Left kidney (tissue), 8 donors: ENCODE data around the gene KRTAP10-11. TPM values are rescaled to one million over a fixed set of nuclear protein-coding genes. Genes with fewer than 3 reads are reported as not detected.
"Not testable (repeated sequence)": the region's sequence is repeated elsewhere in the genome, so short reads cannot be mapped to it uniquely, and the experiment has no call there.

Experiments
- DNase-seq: peaks from one replicate; pipeline ENCODE4 v3.0.0-alpha.2; 2013
- long read RNA-seq, 8 donors: transcript quantifications; one replicate each; lab custom pipeline, GENCODE V29; 2026
- polyA plus RNA-seq: library from polyadenylated mRNA; unstranded; fragments of 120-200 nt; gene quantifications from one replicate; pipeline ENCODE4 v1.2.1, GENCODE V29; 2013; ENCODE audit not compliant: insufficient read length

Gene KRTAP10-11, protein sequence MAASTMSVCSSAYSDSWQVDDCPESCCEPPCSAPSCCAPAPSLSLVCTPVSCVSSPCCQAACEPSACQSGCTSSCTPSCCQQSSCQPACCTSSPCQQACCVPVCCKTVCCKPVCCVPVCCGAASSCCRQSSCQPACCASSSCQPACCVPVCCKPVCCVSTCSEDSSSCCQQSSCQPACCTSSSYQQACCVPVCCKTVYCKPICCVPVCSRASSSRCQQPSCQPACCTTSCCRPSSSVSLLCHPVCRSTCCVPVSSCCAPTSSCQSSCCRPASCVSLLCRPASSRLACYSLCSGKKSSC
- polyA plus RNA-seq = not detected
- long read RNA-seq, donor 1 = 0 reads
- long read RNA-seq, donor 2 = 0 reads
- long read RNA-seq, donor 3 = 0 reads
- long read RNA-seq, donor 4 = 0 reads
- long read RNA-seq, donor 5 = 0 reads
- long read RNA-seq, donor 6 = 0 reads
- long read RNA-seq, donor 7, partial matches to known transcripts = 0 of 1 reads
- long read RNA-seq, donor 7, other reads (novel, unspliced or antisense) = 0 of 1 reads
- long read RNA-seq, donor 8 = 0 reads

DNA sequence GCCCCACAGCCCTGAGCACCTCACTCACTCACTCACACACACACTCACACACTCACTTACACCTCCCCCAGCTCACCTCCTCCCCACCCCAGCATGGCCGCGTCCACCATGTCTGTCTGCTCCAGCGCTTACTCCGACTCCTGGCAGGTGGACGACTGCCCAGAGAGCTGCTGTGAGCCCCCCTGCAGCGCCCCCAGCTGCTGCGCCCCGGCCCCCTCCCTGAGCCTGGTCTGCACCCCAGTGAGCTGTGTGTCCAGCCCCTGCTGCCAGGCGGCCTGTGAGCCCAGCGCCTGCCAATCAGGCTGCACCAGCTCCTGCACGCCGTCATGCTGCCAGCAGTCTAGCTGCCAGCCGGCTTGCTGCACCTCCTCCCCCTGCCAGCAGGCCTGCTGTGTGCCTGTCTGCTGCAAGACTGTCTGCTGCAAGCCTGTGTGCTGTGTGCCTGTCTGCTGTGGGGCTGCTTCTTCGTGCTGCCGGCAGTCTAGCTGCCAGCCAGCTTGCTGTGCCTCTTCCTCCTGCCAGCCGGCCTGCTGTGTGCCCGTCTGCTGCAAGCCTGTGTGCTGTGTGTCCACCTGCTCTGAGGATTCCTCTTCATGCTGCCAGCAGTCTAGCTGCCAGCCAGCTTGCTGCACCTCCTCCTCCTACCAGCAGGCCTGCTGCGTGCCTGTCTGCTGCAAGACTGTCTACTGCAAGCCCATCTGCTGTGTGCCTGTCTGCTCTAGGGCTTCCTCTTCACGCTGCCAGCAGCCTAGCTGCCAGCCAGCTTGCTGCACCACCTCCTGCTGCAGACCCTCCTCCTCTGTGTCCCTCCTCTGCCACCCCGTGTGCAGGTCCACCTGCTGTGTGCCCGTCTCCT lies at the start of gene KRTAP10-11:
Gene KRTAP10-11 (plus strand): TSS at position 49 of the 856 bp plus-strand sequence. CDS start 45 bp downstream, at position 94.
- not testable (repeated sequence) for DNase-seq

DNA sequence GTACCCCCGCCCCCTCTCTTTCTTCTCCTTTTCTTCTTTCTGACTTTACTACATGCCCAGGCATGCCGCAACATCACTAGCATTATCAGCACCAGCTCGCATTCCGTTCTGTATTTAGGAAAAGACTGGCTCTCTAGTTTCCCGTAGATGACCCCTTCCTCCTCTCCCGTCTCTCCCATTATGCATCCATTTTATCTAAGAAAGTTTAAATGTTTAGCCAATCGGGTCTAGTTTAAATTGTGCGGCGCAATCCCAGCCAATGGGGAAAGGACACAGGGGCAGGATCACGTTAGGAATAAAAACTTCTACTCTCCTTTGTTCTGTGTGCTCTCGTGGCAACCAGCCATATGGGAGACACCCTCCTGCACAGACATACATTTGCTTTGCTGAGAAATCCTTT lies 48.2 kb upstream of the KRTAP10-11 start:
- DNase-seq = no peak

DNA sequence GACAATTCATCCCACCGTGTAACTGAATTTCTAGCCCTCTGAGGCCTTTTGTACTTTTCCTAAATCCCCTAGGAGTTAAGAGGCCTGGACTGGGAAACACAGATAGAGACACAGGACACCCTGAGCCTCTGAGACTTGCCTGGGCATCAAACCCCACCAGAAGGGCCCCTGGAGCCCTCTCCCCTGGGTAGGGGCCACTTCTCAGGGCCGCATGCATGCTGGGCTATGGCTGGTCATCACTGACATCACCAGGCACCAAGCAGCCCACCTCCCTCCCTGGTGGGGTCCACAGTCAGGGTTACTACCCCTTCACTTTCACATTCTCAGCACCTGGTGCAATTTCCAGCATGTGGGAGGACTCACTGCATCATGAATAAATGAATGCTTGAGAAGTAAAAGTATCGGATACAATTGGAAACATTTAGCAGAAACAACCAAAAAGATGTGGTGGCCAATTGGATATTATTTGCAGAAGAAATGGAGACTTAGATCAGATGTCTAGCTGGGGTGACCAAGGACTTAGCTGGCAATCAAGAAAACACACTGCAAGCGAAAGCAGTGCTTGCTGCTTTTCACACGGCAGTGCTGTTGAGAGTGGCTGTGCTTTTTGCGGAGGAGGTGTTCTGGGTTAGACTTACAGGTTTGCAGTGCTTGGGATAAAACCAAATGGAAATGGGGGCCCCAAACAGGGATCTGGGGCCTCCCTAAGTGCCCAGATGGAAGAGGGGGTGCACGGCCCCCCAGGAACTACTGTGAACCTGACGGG lies 46.8 kb upstream of the KRTAP10-11 start:
- DNase-seq = no peak

DNA sequence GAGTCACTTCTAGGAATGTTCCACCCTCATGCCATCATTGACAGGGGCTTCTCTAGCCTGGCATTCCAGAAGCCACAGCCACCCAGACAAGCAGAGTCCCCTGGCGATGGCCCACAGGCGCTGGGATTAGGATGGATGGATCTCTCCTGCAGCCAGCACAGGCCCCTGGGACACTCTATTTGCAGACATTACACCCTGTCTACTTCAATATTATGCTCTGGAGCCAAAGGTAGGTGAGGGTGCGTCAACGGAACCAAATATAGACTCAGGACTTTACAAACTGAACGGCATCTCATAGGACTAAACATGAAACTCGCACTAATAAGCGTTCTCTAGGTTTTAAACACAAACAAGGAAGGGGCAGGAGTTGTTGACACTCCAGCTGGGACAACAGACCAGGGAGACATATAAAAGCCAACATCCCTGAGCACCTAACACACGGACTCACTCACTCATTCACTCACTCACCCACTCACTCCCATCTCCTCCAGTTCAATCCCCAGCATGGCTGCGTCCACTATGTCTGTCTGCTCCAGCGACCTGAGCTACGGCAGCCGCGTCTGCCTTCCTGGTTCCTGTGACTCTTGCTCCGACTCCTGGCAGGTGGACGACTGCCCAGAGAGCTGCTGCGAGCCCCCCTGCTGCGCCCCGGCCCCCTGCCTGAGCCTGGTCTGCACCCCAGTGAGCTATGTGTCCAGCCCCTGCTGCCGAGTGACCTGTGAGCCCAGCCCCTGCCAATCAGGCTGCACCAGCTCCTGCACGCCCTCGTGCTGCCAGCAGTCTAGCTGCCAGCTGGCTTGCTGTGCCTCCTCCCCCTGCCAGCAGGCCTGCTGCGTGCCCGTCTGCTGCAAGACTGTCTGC lies 45.9 kb upstream of the KRTAP10-11 start, which contains the start of gene KRTAP10-7:
Gene KRTAP10-7 (plus strand): TSS at position 480 of the 861 bp plus-strand sequence. CDS start 25 bp downstream, at position 505.
- DNase-seq = not testable (repeated sequence)

DNA sequence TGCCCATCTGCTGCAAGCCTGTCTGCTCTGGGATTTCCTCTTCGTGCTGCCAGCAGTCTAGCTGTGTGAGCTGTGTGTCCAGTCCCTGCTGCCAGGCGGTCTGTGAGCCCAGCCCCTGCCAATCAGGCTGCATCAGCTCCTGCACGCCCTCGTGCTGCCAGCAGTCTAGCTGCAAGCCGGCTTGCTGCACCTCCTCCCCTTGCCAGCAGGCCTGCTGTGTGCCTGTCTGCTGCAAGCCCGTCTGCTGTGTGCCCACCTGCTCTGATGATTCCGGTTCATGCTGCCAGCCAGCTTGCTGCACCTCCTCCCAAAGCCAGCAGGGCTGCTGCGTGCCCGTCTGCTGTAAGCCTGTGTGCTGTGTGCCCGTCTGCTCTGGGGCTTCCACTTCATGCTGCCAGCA lies 45.1 kb upstream of the KRTAP10-11 start:
- DNase-seq = not testable (repeated sequence)

DNA sequence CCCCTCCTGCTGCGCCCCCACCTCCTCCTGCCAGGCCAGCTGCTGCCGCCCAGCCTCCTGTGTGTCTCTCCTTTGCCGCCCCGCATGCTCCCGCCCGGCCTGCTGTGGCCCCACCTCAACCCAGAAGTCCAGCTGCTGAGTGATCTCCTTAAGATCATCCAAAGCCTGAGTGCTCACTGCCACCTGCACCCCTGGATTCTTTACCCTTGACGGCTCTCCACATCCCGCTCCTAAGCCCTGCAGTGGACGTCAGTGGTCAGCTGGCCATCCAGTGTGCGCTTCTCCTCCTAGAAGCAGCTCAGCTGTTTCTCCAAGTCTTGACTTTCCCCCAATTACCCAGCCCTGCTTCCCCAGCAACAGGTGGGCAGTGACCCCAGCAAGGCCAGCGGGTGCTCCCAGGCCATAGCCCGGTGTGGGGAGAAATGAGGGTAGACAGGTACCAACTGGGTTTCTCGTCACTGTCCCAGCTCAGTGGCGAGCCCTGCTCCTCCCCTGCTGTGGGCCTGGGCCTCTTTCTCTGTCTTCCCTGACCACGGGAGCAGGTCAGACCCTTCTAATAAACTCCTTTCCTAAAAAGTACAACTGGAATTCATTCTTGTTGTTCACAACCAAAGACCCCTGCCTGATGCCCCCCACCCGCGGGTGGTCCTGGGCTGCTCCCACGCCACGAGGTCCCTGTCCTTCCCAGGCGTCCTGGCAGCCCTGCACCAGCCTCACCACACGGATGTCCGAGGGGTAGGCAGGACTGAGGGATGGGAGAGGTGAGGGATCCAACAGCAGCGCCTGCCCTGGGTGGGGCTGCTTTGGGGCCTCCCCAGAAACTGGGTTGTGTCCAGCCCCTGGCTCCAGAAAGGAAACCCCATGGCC lies 44.4 kb upstream of the KRTAP10-11 start:
- DNase-seq = no peak

DNA sequence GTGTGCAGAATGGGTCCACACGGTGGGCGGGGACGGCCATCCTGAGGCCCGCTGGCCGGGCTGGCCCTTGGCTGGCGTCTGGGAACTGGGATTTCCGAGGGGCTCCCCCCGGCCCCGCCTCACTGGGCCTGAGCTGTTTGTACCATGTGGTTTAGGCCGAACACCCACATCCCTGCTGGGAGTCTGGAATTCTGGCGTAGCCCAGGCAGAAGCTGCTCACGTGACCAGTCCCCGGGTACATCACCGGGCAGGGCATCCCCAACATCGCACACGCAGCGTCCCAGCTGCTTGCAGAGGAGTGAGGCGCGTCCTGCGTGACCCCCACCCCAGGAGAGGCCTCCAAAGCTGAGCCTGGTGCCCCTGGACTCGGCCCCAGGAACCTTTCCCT lies 43.8 kb upstream of the KRTAP10-11 start:
- DNase-seq = no peak

DNA sequence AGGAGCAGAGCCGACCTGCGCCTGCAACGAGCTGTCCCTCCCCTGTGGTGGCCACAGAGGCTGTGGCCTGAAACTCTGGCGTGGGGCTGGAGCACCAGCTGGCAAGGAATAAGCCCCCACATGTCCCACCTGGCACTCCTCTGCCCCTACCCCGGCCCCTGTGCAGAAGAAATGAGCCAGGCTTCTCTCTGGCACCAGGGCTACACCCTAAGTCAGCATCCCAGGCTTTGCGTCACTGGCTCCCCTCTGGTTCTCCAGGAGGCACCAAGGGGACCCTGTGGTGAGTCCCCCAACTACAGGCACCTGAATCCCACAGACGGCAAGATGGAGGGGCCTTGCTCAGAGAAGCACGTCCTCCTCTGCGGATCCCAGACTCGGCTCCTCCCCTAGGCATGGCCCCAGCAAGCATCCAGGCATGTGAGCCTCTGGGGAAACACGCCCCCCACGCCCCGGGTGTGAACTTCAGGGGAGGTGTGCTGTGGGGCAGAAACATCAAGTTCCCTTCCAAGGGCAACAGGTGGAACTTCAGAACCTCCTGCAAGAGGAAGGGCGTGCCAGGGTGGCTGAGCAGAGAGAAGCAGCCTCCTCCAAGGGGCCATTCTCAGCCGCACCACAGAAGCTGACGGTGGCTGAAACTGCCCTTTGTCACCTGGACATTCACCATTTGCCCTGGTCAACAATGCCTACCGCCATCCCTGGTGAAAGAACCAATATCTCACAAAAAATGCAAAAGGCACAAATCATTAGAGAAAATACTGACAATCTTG lies 42.9 kb upstream of the KRTAP10-11 start:
- no peak for DNase-seq

DNA sequence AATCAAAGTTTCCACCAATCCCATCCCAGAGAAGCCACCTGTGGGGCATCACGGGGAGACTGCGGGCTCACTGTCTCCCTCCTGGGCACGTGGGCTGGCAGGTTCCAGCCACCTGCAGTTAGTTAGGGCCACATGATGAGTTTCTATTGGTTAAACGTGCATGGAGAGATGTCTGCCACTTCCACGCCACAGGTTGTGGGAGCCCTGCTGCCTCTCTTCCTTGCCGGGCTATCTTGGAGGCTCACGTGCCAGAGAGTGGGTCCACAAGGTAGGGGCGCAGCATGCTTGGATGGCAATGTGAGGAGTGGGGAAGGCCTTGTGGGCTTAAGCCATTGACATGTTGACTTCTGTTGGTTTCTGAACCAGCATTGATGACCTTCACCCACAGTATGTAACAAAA lies 42.3 kb upstream of the KRTAP10-11 start:
- no peak for DNase-seq

DNA sequence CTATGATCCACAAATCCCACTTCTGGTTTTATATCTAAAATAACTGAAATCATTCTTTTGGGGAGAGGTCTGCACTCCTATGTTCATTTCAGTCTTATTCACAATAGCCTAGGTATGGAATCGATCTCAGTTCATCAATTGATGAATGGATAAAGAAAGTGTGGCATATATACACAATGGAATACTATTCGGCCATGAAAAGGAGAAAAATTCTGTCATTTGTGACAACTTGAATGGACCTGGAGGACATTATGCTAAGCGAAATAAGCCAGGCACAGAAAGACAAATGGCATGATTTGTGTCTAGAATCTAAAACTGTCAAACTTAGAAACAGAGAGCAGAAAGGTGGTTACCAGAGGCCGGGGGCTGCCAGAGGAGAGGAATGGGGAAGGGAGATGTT lies 39.7 kb upstream of the KRTAP10-11 start:
- DNase-seq = no peak

DNA sequence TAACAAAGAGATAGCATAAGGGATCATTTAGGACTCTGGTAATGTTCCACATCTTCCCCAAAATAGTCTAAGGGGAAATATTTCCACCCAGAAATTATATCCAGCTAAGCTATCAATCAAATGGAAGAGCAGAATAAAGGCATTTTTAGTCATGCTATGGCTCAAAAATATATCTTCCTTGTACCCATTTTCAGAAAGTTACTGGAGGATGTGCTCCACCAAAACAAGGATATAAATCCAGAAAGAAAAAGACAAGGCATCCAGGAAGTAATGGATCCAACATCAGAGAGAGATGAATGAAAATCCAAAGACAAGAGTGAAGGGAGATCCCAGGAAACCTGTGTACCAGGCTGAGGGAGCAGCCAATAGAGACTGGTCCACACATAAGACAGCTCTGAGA lies 37.0 kb upstream of the KRTAP10-11 start:
- DNase-seq = no peak

DNA sequence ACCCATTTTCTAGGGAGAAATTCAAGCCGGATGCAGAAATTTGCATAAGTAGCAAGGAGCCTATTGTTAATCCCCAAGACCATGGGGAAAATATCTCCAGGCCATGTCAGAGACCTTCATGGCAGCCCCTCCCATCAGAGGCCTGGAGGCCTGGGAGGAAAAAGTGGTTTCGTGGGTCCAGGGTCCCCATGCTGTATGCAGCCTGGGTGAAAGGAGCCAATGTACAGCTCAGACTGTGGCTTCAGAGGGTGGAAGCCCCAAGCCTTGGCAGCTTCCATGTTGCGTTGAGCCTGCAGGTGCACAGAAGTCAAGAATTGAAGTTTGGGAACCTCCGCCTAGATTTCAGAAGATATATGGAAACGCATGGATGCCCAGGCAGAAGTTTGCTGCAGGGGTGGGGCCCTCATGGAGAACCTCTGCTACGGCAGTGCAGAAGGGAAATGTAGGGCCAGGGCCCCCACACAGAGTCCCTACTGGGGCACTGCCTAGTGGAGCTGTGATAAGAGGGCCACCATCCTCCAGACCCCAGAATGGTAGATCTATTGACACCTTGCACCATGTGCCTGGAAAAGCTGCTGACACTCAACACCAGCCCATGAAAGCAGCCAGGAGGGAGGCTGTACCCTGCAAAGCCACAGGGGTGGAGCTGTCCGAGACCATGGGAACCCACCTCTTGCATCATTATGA lies 35.9 kb upstream of the KRTAP10-11 start:
- DNase-seq = not testable (repeated sequence)

DNA sequence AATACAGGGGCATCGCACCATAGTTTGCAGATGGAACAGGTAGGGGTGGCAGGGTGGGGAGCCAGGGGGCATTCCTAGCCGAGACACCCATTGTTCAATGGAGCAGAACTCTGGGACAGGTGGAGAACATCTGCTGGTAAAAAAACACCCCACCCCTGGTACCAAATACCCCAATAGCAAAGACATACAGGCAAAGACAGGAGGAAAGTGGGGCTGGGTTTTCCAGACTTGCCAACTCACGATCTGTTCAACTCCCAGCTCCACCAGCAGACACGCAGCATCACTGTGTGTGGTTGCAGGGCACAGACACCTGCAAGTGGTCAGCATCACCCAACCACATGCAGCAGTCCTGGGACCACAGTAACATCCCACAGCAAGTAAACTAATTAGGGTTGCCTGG lies 34.7 kb upstream of the KRTAP10-11 start:
- no peak for DNase-seq

DNA sequence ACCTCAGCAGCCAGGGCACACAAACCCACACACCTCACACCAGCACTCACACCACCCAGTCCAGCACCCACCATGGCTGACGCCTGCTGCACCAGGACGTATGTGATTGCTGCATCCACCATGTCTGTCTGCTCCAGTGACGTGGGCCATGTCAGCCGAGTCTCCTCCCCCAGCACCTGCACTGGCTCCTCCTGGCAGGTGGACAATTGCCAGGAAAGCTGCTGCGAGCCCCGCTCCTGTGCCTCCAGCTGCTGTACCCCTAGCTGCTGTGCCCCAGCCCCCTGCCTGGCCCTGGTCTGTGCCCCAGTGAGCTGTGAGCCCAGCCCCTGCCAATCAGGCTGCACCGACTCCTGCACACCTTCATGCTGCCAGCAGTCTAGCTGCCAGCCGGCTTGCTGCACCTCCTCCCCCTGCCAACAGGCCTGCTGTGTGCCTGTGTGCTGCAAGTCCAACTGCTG lies 34.2 kb upstream of the KRTAP10-11 start, which contains the start of gene KRTAP10-8:
Gene KRTAP10-8 (plus strand): TSS at position 51 of the 458 bp plus-strand sequence. CDS start 22 bp downstream, at position 73.
- DNase-seq = no peak

DNA sequence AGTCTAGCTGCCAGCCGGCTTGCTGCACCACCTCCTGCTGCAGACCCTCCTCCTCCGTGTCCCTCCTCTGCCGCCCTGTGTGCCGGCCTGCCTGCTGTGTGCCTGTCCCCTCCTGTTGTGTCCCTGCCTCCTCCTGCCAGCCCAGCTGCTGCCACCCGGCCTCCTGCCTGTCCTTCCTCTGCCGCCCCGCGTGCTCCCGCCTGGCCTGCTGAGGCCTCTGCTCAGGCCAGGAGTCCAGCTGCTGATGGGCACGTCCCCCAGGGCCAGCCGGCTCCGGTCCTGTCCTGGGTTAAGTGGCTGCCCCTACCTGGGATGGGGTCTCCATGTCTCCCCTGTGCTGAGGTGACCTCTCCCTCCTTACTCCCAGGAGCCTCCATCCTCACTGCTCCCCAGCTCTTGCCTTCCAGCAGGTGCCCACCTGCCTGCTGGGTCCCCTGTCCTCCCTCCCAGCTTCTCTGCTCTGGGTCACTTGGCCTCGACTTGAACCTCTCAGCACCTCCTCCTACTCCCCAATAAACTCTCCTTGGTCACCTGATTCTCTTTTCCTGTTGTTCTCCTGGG lies 33.5 kb upstream of the KRTAP10-11 start:
- DNase-seq = no peak

DNA sequence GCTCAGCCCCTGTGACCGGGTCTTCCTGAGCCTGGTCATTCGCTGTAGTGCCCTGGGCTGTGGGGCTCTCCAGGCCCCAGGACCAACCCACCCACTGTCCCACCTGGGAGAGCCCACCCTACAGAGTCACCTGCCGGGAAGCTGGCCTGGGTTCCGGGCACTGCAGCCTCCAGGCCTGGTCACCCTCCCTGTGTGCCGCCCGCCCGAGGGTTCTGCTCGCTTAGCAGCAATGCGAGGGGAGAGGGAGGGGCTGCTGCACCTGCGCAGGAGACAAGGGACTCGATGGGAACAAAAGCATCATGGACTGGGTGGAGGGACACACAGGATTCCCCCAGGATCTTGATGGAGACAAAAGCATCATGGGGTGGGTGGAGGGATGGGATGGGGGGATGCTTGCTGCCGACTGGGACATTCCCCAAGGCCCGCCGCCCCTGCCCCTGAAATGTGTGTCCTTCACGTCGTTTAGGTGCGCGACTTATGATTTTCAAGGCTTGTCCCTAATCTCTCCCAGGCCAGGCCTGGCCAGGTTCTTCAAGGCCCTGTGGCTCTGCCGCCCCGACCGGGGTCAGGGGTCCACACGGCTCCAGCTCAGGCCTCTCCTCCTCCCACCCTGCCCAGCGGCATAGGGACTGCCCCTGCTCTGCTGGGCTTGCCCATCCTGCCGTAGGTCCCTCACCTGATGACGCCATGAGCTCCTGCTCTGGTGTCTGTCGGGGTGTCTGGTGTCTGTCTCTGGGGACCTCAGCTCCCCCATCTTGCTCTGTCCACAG lies 32.6 kb upstream of the KRTAP10-11 start:
- DNase-seq = no peak

DNA sequence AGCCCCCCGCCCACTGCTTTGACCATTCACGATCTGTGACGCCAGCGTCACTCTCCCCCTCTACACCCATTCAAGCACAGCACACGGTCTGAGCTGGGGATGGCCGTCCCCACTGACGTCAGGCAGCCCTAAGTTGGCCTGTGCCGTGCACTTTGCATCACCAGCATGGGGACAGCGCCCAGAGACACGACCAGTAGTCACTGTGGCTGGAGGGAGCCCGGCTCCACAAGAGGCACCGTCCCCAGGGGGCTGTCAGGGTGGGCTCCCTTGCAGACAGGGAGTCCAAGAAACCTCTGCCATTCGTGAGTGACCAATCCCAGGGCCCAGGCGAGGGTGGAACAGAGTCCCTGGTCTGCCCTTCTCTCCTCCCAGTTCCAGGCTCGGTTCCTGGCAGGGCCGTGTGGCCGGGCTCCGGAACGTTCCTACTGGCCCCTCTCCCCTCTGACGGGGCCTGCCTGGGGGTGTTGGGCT lies 32.0 kb upstream of the KRTAP10-11 start:
- DNase-seq = no peak
